LNCaP clone FGC (cell line): ENCODE results near the gene CORIN.

ENCODE experiments used
- DNase-seq: peaks from one replicate; pipeline ENCODE4 v3.0.0-alpha.2; 2011; ENCODE audit warnings: low read depth
- H3K4me3 ChIP-seq: 2 replicates; pipeline ENCODE4 v1.5.1; 2011; ENCODE audit warnings: mild to moderate bottlenecking, low read depth, low read length, control low read depth
- TF ChIP-seq, protein P1 (sequence below): IDR thresholded peaks from 2 replicates; pipeline ENCODE4 v1.5.1; 2012; ENCODE audit warnings: mild to moderate bottlenecking; ENCODE audit not compliant: control insufficient read depth, insufficient read depth; ENCODE audit errors: extremely low read depth

CORIN gene

DNA sequence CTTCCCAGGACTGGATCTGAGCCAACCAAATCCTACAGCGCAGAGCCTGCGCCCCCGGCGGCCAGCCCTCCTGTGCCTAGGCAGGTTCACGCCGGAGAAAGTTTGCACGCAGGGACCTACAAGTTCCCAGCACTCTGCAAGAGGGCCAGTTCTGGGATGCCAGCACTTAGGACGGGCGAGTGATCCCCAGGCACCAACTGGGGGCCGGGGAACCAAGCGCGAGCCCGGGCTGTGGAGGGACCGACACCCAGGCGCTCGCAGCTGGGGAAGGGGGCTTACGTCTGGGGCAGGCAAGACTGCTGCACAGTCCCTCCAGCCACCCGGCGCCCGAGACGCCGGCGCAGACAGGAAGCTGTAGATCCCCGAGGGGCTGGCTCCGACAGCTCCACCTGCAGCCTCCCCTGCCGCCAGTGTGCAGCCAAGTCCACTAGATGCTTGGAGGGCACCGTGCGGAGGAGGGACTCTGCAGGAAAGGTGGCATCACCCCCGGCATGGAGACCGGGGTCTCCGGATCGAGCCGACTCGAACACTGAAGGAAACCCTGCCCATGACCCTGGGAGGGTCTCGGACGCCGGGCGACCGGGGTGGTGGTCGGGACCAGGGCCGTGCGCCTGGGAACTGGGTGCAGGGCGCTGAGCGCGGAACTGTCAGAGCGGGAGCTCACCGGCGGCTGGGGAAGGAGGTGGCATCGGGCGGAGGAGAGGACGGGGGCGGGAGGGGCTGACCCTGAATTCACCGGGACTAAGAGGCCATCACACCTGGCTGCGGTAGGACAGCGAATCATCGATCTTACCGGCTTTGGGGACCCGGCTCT lies 566 bp downstream of the CORIN start:
- no peak for DNase-seq
- H3K4me3 ChIP-seq = peak overlapping the region; percentile 48
- TF ChIP-seq, protein P1, sequence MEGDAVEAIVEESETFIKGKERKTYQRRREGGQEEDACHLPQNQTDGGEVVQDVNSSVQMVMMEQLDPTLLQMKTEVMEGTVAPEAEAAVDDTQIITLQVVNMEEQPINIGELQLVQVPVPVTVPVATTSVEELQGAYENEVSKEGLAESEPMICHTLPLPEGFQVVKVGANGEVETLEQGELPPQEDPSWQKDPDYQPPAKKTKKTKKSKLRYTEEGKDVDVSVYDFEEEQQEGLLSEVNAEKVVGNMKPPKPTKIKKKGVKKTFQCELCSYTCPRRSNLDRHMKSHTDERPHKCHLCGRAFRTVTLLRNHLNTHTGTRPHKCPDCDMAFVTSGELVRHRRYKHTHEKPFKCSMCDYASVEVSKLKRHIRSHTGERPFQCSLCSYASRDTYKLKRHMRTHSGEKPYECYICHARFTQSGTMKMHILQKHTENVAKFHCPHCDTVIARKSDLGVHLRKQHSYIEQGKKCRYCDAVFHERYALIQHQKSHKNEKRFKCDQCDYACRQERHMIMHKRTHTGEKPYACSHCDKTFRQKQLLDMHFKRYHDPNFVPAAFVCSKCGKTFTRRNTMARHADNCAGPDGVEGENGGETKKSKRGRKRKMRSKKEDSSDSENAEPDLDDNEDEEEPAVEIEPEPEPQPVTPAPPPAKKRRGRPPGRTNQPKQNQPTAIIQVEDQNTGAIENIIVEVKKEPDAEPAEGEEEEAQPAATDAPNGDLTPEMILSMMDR = no peak

DNA sequence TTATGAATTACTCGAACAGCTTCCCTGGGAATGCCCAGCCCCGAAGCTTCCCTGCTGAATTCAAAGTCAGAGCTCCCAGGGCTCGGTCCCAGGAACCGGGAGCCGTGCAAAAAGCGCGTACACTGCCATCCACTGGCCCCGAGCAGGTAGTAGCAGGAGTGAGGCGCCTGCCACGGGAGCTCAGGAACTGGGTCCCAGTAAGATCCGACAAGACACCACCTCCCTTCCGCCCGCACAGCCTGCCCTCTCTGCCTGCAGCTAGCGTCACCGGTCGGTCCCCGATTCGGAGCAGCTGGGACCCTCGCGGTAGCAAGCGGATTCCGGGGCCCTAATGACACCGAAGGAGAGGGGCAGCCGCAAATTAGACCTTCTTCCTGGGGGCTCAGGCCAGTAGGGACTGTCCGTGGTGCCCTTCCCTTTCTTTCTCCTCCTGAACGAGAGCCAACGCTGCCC lies 1.2 kb downstream of the CORIN start:
- DNase-seq = peak; percentile 55
- TF ChIP-seq, protein P1 = peak; percentile 95
- peak overlapping the region; percentile 48 for H3K4me3 ChIP-seq

DNA sequence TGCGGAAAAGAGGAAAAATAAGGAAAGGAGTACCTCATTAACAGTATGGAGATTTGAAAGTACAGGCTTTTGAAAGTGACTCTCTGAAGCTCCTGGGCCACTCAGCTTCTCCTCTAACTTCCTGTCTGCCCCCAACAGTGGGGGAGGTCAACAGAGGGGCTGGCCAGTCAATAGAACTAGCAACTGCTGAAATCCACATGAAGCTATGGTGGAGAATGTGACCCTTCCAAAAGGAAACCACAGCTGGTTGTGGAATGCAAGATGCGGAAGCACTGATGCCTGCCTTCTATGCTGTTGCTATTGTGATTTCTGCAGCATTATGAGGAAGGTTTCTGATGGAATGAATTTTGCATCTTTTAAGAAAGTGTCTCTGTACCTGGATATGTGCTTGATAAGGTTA lies 2.4 kb downstream of the CORIN start:
- no peak for DNase-seq
- TF ChIP-seq, protein P1 = no peak
- no peak overlapping the region for H3K4me3 ChIP-seq

DNA sequence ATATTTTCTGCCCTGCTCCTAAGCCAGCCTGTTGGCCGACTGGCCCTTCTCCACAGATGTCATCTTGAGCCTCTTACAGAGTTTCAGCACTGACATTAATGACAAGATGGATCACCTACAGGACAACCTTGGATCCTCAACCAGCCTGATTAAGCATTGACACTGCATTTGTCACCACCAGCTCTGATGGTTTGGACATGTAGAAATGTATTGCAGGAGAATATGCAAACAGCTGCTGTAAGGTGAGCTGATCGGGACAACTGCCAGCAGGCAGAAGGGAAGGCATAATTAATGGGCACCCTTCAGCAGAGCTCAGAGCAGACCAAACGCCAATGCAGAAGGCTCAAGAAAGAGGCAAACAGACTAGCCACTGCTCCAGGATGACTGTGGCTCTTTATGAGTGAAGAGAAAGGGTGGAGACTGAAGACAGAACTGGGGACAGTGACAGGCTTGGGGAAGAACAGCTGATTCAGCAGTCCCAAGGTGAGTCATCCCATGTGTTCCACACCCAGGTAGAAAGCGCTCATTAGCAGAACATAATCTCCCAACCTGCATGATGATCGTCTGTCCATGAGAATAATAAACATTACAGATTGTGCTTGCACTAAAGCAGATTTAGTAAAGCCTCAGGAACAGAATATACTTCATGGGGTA lies 6.7 kb downstream of the CORIN start:
- DNase-seq = no peak
- no peak overlapping the region for H3K4me3 ChIP-seq
- TF ChIP-seq, protein P1 = no peak

DNA sequence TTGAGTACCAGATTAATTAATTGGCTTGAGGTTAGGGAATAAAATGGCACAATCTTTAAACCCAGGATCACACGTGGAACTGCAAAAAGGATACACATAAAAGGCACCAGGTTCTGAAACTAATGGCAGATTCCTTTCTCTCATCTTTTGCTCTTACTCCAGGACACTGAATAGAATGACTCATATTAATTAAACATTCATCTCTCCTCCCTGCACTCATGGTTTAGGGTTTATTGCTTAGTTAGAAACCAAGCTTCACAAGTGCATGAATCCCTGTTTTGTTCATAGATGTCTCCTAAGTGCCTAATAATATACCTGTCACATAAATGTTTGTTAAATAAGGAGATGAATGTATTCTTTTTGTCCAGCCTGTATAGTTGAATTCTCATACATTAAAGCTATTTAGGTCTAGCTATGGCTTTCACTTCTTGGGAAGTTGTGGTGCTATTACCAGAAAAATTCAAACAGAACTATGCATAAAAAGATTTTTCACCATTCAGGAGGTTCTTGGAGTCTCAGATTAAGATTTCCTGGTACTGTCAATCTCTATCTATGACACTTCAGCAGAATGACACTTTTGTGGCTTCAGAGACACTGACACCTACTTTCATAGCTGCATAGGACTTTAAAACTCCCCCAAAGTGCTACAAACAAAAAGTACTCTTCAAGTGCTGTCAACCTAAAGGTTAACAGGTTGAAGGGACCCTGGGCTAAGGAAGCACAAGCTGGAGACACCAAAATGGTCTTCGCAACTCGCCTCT lies 7.4 kb downstream of the CORIN start:
- TF ChIP-seq, protein P1 = no peak
- no peak overlapping the region for H3K4me3 ChIP-seq
- no peak for DNase-seq

DNA sequence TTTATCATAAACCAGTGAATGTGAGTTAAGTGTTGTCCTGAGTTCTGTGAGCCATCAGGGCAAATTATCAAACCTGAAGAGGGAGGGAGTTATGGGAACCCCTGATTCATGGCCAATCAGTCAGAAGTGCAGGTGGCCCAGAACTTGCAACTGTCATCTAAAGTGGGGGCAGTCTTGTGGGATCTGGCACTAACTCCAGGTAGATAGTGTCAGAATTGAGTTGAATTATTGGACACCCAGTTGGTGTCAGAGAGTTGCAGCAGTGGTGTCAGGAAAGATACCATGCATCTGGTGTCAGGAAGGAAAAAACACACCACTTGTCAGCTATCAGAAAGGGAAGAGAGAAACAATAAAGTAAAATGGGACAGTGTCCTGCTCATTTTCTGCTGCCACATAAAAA lies 8.4 kb downstream of the CORIN start:
- no peak for DNase-seq
- TF ChIP-seq, protein P1 = no peak
- H3K4me3 ChIP-seq = no peak overlapping the region
